ENCODE measurements around the gene ZNRF3. TPM values are rescaled to one million over a fixed set of nuclear protein-coding genes. Genes with fewer than 3 reads are reported as not detected.

The ZNRF3 gene
- total RNA-seq, 1 donor from 2014 or later = 2.0 TPM

DNA sequence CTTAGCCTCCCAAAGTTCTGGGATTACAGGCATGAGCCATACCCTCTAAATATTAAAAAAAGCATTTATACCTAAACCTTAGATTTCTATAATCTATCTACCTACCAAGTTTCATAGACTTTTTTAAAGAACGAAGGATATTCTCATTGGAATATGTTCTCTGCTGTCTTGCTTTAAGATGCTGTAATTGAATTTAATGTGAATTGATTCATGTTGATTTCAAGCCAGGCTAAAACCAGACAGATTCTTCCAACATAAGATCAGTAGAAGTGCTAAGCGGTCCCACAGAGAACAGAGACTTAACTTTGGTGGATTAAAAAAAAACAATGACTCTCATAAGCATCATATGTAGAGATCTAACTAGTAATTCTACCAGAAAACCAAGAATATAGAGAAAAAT is 203.6 kb downstream of the ZNRF3 start:
- no peak for DNase-seq (ENCODE audit: low read depth in 2 of 2)

DNA sequence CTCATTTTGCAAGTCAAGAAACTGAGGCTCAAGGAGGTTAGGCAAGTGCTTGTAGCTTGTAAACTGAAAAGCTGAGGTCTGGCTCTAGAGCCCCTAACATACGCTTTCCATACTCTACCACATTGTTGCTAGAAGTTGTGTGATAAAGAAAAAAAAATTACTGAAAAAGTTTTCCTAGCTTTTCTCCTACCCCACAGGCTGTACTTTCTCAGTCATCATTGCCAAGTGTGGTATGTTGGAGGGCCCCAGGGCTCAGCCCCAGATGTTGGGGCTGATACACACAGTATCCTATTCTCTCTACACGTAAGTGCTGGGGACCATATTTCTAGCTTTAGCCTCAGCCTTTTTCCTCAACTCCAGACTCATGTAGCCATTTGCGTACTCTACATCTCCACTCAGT is 205.4 kb downstream of the ZNRF3 start:
- DNase-seq (ENCODE audit: low read depth in 2 of 2) = no peak

DNA sequence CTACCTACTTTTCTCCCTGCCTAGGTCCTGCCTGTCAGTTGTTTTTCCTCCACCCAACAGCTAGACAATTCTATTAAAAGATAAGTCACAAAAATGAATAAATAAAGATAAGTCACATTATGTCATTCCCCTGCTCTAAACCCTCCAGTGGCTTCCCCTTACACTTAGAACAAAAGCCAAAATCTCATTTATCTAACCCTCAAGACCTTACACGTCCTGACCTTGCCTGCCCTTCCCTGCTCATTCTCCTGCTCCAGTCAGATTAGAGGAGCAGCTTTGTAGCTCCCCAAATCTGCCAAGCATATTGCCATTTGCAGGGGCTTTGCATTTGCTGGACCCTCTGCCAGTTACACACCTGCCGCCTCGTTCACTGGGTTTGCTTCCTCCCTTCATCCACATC is 206.1 kb downstream of the ZNRF3 start:
- DNase-seq (ENCODE audit: low read depth in 2 of 2) = no peak

DNA sequence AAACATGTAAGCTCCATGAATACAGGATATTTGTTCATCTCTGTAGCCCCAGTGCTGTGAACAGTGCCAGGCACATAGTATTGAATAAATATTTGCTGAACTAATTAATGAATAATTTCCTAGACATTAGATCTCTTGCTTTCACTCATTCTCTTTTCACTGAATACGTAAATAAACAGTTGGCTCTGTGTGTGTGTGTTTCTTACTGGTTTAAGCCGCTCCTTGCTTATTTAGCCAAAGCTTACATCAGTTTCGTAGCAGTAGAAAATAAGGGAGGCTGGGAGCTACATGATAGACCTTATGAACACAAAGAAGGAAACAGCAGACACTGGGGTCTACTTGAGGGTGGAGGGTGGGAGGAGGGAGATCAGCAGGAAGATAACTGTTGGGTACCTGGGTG is 206.7 kb downstream of the ZNRF3 start:
- DNase-seq (ENCODE audit: low read depth in 2 of 2) = no peak

DNA sequence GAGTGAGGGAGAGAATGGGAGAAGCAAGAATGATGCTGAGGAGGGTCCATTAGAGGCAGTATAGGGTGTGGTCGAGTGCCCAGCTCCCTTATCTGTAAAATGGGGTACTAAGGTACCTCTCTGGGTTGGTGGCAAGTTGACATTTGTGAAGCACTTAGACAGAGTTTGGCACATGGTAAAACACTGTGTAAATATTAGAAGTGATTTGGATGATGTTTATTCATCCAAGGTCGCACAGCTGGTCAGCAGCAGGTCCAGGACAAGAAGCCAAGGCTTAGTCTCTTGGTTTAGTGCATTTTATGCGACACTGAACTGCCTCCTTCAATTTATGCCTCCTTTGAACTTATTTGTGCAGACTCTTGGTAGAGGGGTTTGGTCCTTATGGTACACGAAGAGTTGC is 208.9 kb downstream of the ZNRF3 start:
- DNase-seq (ENCODE audit: low read depth in 2 of 2) = no peak

DNA sequence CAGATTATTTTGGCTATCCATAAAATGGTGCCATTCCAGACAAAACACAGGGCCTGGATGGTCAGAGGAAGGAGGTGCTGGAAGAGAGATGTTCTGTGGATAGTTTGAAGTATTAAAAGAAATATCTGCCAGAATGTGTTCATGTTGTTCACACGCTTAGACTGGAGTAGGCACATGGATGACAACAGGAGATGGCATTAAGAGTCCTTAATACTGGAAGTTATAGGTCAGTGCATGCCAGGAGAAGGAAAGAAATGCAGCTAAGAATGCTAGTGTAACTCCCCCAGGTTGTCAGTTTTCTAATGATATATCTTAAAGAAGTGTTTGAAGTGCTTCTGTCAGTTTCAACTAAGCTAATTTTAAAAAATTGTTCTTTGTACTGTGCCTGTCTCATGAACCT is 209.7 kb downstream of the ZNRF3 start:
- DNase-seq (ENCODE audit: low read depth in 2 of 2) = no peak

DNA sequence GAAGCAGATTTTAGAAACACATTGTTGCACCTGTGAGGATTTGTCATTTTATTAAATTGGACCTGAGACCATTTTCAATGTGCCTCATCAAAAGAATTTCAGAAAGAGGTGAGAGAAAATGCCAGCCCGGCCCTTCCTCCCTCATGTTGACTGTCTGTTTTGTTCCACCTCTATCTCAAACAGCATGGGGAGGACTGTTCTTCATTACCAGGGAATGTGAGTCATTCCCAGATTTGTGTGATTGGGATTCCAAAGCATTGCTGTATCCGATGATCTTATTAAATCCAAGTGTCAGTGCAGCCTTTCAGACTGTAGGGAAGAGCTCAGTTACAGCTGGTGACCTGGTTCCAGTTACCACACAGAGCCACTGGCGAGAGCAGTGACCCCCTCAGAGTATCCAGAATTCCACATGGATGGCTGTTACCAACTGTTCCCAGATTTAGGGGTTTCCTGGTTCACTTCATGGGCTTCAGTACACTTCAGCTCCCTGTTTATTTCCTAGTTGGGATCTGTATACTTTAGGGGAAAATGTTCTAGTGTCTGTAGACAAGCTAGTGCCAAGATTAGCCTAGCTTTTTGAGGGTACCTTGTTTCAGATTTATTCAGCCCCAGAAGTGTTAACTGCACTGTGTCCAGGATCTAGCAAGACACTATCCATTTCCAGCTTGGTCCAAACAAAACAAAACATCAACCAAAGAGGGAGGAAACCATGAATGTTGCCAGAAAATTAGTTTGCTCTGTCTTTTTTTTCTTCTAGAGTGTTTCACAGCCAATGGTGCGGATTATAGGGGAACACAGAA is 210.3 kb downstream of the ZNRF3 start:
- DNase-seq (ENCODE audit: low read depth in 2 of 2) = peak in 1 of 2 donors; percentile 36

DNA sequence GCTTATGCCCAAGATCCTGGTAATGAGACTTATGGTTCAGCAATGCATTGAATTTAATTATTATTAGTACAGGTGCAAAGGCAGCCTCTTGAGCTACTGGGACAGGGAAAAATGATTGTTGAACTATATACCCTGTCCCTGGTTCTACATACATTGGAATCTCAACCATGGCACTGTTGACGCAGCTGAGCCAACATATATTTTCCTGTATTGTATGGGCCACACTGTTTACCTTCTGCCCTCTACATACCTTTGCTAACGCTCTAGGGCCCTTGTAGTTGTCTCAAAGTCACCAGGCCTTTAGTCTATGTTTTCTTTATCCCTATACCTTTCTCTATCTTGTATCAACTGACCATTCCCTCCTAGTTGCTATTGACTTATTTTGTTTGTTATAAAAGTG is 212.1 kb downstream of the ZNRF3 start:
- DNase-seq (ENCODE audit: low read depth in 2 of 2) = no peak

DNA sequence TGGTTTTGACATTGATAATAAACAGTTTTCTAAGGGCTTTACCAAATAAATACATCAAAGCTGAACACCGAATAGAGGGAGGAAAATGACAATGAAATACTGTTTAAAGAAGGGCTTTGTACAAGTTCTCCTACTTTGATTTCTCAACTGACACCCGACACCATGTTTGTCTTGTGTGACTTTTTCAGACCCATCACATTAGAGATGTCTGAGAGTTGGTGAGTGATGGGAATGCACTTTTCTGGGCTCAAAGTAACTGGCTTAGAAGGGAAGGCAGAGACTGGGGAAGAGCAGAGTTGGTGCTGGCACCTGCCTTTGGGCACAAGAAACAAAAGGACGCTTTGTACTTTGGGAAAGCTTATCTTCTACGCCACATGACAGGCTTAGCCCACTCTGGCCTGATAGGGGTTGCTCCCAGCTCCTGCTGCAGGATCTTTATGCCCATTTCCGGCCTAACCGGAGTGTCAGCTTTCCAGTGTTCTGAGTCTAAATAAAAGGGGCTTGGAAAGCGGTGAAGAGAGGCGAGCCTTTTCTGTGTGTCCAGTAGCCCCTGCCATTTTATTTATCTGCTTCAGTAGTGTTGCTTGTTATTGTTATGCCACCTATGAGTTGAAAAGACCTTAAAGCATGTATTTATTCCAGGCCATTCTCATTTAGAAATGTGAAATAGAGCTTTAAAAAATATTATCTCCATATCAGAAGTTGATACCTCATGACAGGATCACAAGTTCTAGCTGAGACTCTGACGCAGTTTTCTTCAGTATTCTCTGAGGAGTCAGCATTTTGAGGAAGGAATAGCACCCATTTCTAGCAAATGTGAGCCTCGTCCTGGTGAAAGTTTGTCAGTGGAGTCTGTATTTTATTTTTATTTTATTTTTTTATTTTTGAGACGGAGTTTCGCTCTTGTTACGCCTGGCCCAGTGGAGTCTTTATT is 213.6 kb downstream of the ZNRF3 start:
- no peak for DNase-seq (ENCODE audit: low read depth in 2 of 2)

DNA sequence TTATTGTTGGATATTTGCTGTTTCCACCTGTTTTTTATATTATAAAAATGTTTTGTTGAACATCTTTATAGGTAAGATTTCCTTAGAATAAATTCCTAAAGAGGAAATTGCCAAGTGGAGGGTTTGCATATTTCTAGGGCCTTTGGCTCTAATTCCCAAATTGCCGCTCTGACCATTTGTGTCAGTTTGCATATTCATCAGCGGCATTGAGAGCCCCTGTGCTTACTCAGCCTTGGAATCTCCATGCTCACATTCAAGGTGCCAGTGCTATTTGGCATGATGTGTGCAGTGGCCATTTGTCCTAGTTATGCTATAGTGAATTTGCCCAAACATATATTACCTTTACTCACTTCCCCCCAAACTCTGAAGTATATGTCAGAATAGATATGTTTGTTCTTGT is 214.9 kb downstream of the ZNRF3 start:
- DNase-seq (ENCODE audit: low read depth in 2 of 2) = no peak

DNA sequence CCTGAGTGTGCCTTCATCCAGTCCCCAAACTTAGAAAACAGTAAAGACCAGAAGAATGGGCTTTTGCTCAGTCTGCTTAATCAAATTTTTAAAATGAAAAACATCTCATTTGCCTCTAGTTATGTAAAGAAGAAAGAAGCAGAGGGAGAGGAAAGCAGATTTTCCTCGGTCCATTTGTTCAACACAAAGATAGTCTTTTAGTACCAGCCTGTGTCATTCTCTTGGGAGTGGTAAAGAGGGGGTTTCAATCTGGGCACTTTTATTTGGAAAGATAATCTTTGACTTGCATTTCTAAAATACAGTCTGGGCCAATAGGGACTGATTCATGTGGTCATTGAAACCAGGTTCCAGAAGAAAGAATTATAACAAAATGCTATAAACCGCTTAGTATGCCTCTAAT is 218.9 kb downstream of the ZNRF3 start:
- DNase-seq (ENCODE audit: low read depth in 2 of 2) = no peak

DNA sequence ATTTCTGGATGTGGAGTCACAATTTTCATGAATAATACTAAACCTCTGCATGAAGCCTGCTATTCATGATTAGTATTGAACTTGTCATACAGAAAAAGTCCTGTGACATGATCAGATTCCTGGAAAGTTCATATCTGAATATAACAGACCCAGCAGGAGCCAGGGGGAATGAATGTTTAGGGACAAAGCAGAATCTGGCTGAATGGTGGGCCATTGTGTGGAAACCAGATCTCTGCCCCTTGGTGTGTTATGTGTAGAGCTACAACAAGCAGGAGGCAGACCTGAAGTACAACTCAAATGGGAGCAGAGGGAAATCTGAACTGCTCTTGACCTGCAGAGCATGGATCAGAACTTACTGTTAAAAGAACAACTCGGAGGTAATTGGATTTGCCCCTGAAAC is 219.7 kb downstream of the ZNRF3 start:
- no peak for DNase-seq (ENCODE audit: low read depth in 2 of 2)

DNA sequence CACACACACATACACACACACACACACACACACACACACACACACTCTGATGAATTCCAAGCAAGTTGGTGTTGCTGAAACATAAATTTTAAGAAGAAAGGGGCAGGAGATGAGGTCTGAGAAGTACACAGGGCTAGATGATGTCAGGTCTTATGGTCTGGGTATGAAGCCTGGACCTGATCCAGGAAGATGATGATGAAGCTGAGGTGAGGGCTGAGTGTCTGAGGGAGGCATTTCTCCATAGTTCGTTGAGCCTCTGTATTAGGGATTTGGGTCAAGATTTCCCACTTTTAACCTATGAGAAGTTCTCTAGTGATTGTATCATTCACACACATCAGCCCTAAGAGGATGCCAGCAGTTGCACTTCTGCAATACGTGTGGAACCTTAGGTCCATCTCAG is 222.1 kb downstream of the ZNRF3 start:
- DNase-seq (ENCODE audit: low read depth in 2 of 2) = no peak

DNA sequence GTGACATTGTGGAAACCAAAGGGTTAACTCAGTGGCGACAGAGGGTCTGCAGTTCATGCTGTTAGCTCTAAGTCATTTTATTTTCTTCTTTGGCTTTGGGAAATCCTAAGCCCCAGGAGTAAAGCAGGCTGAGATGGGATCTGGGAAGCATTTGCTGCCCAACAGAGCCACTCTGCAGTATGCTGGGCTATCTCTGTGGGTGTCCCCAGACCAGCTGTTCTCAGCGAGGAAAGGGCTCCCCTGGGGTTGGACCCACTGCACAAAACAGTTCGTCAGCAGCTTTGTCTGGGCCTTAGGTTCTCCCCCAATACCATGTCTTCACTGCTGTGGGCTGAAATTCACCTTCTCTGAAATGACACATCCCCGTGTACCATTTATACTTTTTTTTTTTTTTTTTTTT is 223.5 kb downstream of the ZNRF3 start:
- DNase-seq (ENCODE audit: low read depth in 2 of 2) = no peak

Other genes with a start within 250 kb of the ZNRF3 start
- 10.7 and 14.9 TPM in 2 replicates for gene TTC28, start 203.7 kb upstream of the ZNRF3 start, total RNA-seq
- 5.2 and 6.0 TPM in 2 replicates for gene CHEK2, start 141.8 kb upstream of the ZNRF3 start, total RNA-seq
- gene HSCB, start 141.5 kb upstream of the ZNRF3 start, total RNA-seq = 15.7 and 16.6 TPM in 2 replicates
- gene CCDC117, start 110.9 kb upstream of the ZNRF3 start, total RNA-seq = 10.0 and 12.7 TPM in 2 replicates
- gene XBP1, start 83.0 kb upstream of the ZNRF3 start, total RNA-seq = 53.0 and 105 TPM in 2 replicates
- gene C22orf31, start 178.3 kb downstream of the ZNRF3 start, total RNA-seq = not detected in 2 replicates
- 0.20 and 0.22 TPM in 2 replicates for gene KREMEN1, start 189.5 kb downstream of the ZNRF3 start, total RNA-seq